GM19240 (cell line): ENCODE measurements around the gene HACD1.

Source experiments
- DNase-seq: peaks from one replicate; pipeline ENCODE4 v3.0.0; 2011; ENCODE audit warnings: low spot score; ENCODE audit not compliant: insufficient read length

The HACD1 gene

GRCh38 chr10:17617031-17617911 is at the start of gene HACD1:
Gene HACD1 (minus strand): TSS chr10:17617374. CDS start chr10:17617339, 35 bp downstream.
- DNase-seq, result peak; percentile 10

GRCh38 chr10:17665747-17666146 is 48.6 kb upstream of the HACD1 start:
- no peak for DNase-seq

- DNase-seq, result no peak
Observed at GRCh38 chr10:17663450-17663849, 46.3 kb upstream of the HACD1 start.

- no peak for DNase-seq
Observed at GRCh38 chr10:17662193-17663138, 45.3 kb upstream of the HACD1 start.

GRCh38 chr10:17661510-17661909 is 44.3 kb upstream of the HACD1 start:
- no peak for DNase-seq

- no peak for DNase-seq
Observed at GRCh38 chr10:17660921-17661320, 43.7 kb upstream of the HACD1 start.

- DNase-seq, result no peak
Observed at GRCh38 chr10:17659365-17659764, 42.2 kb upstream of the HACD1 start.

- DNase-seq, result no peak
Observed at GRCh38 chr10:17657103-17657500, 39.9 kb upstream of the HACD1 start.

GRCh38 chr10:17655567-17656146 is 38.5 kb upstream of the HACD1 start:
- no peak for DNase-seq

- no peak for DNase-seq
Observed at GRCh38 chr10:17655009-17655408, 37.8 kb upstream of the HACD1 start.

- DNase-seq, result no peak
Observed at GRCh38 chr10:17652585-17652984, 35.4 kb upstream of the HACD1 start.

GRCh38 chr10:17651896-17652295 is 34.7 kb upstream of the HACD1 start:
- no peak for DNase-seq

- DNase-seq, result no peak
Observed at GRCh38 chr10:17650416-17650815, 33.2 kb upstream of the HACD1 start.

- DNase-seq, result no peak
Observed at GRCh38 chr10:17649836-17650235, 32.7 kb upstream of the HACD1 start.

GRCh38 chr10:17649052-17649451 is 31.9 kb upstream of the HACD1 start:
- DNase-seq, result no peak

GRCh38 chr10:17648243-17649035 is 31.3 kb upstream of the HACD1 start:
- DNase-seq, result no peak

- DNase-seq, result no peak
Observed at GRCh38 chr10:17647326-17647725, 30.2 kb upstream of the HACD1 start.

- no peak for DNase-seq
Observed at GRCh38 chr10:17645621-17646345, 28.6 kb upstream of the HACD1 start.

GRCh38 chr10:17644485-17644943 is 27.3 kb upstream of the HACD1 start:
- DNase-seq, result no peak
